OCI-LY1 (cell line): ENCODE data around the gene CENPU.

Experiments
- EZH2 ChIP-seq: fragments of 200-600 bp; sonication (generic), shearing (Covaris generic); IDR thresholded peaks from 2 replicates; pipeline ENCODE4 v1.8.0; 2017; ENCODE audit warnings: borderline replicate concordance, mixed run types, mild to moderate bottlenecking, antibody characterized with exemption, low read length, moderate library complexity, mixed read lengths
- TF ChIP-seq, protein P1 (sequence below): fragments of 200-600 bp; sonication (generic), shearing (Covaris generic); IDR thresholded peaks from 2 replicates; pipeline ENCODE4 v1.5.1; 2017; ENCODE audit warnings: mild to moderate bottlenecking, antibody characterized with exemption, low read length, moderate library complexity, mixed read lengths

DNA sequence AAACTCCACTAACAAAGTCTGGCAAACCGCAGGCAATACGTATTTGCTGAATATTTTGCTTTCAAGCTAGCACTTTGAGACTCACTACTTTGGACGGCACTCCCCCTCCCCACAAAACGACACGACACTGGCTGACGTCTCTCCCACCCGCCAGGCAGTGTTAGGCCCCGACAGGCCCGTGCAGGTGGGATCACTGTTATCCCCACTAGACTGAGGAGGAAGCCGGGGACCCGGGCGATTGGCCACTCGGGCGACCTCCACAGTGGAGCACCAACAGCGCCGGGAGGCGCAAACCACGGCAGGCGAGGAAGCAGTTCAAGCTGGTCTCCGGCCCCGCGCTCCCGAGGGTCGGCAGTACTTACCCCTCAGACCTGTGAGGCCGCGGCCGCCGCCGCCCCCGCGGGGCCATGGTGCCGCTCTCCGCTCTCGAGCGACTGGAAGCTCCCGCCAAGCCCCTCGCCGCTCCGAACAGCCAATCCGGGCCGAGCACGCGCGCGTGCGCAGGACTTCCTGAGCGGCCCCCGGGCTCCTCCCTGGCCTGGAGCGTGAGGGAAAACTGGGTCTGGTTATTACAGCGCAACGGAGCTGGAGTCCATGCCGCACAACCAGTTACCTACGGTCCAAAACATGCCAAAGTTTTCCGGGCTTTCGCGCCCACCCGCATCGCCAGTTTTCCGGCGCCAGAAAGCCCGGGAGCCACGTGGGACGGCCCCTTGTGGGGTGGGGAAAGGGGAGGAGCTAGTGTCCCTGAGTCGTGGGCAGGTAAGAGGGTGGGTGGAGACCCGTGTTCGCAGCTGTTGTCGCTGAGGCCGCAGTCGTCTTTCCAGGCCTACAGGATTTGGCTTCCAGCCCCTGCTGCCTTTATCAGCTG is at the start of gene CENPU:
- TF ChIP-seq, protein P1, sequence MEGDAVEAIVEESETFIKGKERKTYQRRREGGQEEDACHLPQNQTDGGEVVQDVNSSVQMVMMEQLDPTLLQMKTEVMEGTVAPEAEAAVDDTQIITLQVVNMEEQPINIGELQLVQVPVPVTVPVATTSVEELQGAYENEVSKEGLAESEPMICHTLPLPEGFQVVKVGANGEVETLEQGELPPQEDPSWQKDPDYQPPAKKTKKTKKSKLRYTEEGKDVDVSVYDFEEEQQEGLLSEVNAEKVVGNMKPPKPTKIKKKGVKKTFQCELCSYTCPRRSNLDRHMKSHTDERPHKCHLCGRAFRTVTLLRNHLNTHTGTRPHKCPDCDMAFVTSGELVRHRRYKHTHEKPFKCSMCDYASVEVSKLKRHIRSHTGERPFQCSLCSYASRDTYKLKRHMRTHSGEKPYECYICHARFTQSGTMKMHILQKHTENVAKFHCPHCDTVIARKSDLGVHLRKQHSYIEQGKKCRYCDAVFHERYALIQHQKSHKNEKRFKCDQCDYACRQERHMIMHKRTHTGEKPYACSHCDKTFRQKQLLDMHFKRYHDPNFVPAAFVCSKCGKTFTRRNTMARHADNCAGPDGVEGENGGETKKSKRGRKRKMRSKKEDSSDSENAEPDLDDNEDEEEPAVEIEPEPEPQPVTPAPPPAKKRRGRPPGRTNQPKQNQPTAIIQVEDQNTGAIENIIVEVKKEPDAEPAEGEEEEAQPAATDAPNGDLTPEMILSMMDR: no peak
- no peak for TF ChIP-seq EZH2
